ENCODE results near the gene TRIM10.

TRIM10 gene

GRCh38 chr6:30102970-30103871, 57.8 kb downstream of the TRIM10 start (continued):
- TF ChIP-seq ZNF621 (tag by site-specific recombination; IDR thresholded peaks at IDR 0.05) (no peak), ZBTB10 (tag by site-specific recombination; IDR thresholded peaks at IDR 0.05) (no peak), ZNF133 (tag by site-specific recombination; IDR thresholded peaks at IDR 0.05) (no peak), MYNN (tag by site-specific recombination; IDR thresholded peaks at IDR 0.05; ENCODE audit: borderline replicate concordance) (no peak), ZSCAN5A (tag by site-specific recombination; IDR thresholded peaks at IDR 0.05) (no peak), ZSCAN23 (tag by site-specific recombination; IDR thresholded peaks at IDR 0.05) (no peak), PRDM1 (tag by site-specific recombination; IDR thresholded peaks at IDR 0.05) (peak; percentile 70), IKZF3 (tag by site-specific recombination; IDR thresholded peaks at IDR 0.05) (0 out of 2 replicates have a peak, but pooled peaks have one; percentile 9), KLF16 (tag by site-specific recombination; IDR thresholded peaks at IDR 0.05) (no peak), ZFP41 (tag by site-specific recombination; IDR thresholded peaks at IDR 0.05; ENCODE audit: borderline replicate concordance) (no peak), ZNF555 (tag by site-specific recombination; conservative IDR thresholded peaks at IDR 0.05) (no peak), ZNF510 (tag by site-specific recombination; IDR thresholded peaks at IDR 0.05; ENCODE audit: insufficient replicate concordance) (no peak), SP3 (tag by site-specific recombination; IDR thresholded peaks at IDR 0.05) (0 out of 2 replicates have a peak, but pooled peaks have one; percentile 18), ZNF221 (tag by site-specific recombination; IDR thresholded peaks at IDR 0.05; ENCODE audit: borderline replicate concordance) (no peak), ZFP69B (tag by site-specific recombination; IDR thresholded peaks at IDR 0.05) (no peak; the same call in none of the 2 replicates), ZNF16 (tag by site-specific recombination; IDR thresholded peaks at IDR 0.05; ENCODE audit: low read depth) (no peak), BCL11A (tag by site-specific recombination; IDR thresholded peaks at IDR 0.05; ENCODE audit: low read depth) (no peak), ZNF175 (tag by site-specific recombination; IDR thresholded peaks at IDR 0.05) (no peak), ZNF223 (tag by site-specific recombination; IDR thresholded peaks at IDR 0.05) (no peak), ZNF571 (tag by site-specific recombination; IDR thresholded peaks at IDR 0.05) (no peak), ZNF423 (tag by site-specific recombination; IDR thresholded peaks at IDR 0.05) (no peak), ZNF626 (tag by site-specific recombination; IDR thresholded peaks at IDR 0.05) (no peak), ZNF2 (tag by site-specific recombination; IDR thresholded peaks at IDR 0.05) (peak; percentile 27; the same call in 1 of the 2 replicates), ZNF302 (tag by site-specific recombination; IDR thresholded peaks at IDR 0.05; ENCODE audit: low read depth) (no peak), OSR2 (tag by site-specific recombination; IDR thresholded peaks at IDR 0.05) (no peak), BCL11B (tag by site-specific recombination; IDR thresholded peaks at IDR 0.05; ENCODE audit: low read depth) (no peak)
- TF ChIP-seq, protein P1, sequence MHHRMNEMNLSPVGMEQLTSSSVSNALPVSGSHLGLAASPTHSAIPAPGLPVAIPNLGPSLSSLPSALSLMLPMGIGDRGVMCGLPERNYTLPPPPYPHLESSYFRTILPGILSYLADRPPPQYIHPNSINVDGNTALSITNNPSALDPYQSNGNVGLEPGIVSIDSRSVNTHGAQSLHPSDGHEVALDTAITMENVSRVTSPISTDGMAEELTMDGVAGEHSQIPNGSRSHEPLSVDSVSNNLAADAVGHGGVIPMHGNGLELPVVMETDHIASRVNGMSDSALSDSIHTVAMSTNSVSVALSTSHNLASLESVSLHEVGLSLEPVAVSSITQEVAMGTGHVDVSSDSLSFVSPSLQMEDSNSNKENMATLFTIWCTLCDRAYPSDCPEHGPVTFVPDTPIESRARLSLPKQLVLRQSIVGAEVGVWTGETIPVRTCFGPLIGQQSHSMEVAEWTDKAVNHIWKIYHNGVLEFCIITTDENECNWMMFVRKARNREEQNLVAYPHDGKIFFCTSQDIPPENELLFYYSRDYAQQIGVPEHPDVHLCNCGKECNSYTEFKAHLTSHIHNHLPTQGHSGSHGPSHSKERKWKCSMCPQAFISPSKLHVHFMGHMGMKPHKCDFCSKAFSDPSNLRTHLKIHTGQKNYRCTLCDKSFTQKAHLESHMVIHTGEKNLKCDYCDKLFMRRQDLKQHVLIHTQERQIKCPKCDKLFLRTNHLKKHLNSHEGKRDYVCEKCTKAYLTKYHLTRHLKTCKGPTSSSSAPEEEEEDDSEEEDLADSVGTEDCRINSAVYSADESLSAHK (tag by site-specific recombination; IDR thresholded peaks at IDR 0.05), result no peak
- TF ChIP-seq, protein P2, sequence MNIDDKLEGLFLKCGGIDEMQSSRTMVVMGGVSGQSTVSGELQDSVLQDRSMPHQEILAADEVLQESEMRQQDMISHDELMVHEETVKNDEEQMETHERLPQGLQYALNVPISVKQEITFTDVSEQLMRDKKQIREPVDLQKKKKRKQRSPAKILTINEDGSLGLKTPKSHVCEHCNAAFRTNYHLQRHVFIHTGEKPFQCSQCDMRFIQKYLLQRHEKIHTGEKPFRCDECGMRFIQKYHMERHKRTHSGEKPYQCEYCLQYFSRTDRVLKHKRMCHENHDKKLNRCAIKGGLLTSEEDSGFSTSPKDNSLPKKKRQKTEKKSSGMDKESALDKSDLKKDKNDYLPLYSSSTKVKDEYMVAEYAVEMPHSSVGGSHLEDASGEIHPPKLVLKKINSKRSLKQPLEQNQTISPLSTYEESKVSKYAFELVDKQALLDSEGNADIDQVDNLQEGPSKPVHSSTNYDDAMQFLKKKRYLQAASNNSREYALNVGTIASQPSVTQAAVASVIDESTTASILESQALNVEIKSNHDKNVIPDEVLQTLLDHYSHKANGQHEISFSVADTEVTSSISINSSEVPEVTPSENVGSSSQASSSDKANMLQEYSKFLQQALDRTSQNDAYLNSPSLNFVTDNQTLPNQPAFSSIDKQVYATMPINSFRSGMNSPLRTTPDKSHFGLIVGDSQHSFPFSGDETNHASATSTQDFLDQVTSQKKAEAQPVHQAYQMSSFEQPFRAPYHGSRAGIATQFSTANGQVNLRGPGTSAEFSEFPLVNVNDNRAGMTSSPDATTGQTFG (tag by site-specific recombination; IDR thresholded peaks at IDR 0.05; ENCODE audit: borderline replicate concordance), result no peak
- TF ChIP-seq, protein P3, sequence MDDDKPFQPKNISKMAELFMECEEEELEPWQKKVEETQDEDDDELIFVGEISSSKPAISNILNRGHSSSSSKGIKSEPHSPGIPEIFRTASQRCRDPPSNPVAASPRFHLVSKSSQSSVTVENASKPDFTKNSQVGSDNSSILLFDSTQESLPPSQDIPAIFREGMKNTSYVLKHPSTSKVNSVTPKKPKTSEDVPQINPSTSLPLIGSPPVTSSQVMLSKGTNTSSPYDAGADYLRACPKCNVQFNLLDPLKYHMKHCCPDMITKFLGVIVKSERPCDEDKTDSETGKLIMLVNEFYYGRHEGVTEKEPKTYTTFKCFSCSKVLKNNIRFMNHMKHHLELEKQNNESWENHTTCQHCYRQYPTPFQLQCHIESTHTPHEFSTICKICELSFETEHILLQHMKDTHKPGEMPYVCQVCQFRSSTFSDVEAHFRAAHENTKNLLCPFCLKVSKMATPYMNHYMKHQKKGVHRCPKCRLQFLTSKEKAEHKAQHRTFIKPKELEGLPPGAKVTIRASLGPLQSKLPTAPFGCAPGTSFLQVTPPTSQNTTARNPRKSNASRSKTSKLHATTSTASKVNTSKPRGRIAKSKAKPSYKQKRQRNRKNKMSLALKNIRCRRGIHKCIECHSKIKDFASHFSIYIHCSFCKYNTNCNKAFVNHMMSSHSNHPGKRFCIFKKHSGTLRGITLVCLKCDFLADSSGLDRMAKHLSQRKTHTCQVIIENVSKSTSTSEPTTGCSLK (tag by site-specific recombination; IDR thresholded peaks at IDR 0.05), result no peak
